Fibroblast of lung (primary cell): ENCODE measurements around the gene EPS8L3. TPM values are rescaled to one million over a fixed set of nuclear protein-coding genes. Genes with fewer than 3 reads are reported as not detected.

Source experiments
- DNase-seq, 2 donors: peaks; one replicate each; pipeline versions ENCODE4 v3.0.0 to v3.0.0-alpha.2; 2010; ENCODE audit warnings: low read depth in 2 of 2
- H2AFZ ChIP-seq: 2 replicates; pipeline ENCODE4 v1.5.1; 2012; ENCODE audit warnings: low read length, control low read depth, inconsistent platforms
- H3K27ac ChIP-seq: 2 replicates; pipeline ENCODE4 v1.5.1; 2011; ENCODE audit warnings: low read length, control low read depth; ENCODE audit not compliant: insufficient read depth
- H3K27me3 ChIP-seq: 2 replicates; pipeline ENCODE4 v1.5.1; 2011; ENCODE audit warnings: mild to moderate bottlenecking, low read length; ENCODE audit not compliant: control insufficient read depth, insufficient read depth
- H3K36me3 ChIP-seq: 2 replicates; pipeline ENCODE4 v1.5.1; 2011; ENCODE audit warnings: low read length; ENCODE audit not compliant: control insufficient read depth, insufficient read depth
- H3K4me1 ChIP-seq: 2 replicates; pipeline ENCODE4 v1.5.1; 2011; ENCODE audit warnings: low read length; ENCODE audit not compliant: control insufficient read depth, insufficient read depth; ENCODE audit errors: extremely low read depth
- H3K4me2 ChIP-seq: 2 replicates; pipeline ENCODE4 v1.5.1; 2011; ENCODE audit warnings: low read length, control low read depth; ENCODE audit not compliant: insufficient read depth; ENCODE audit errors: extremely low read depth
- H3K4me3 ChIP-seq, 4 experiments: fragments of 200-600 bp in 1 of 4; sonication (generic) in 1 of 4; replicated peaks in 1 of 4; 2 replicates each; pipeline ENCODE4 v1.5.1; 2011 to 2016; ENCODE audit warnings: low read length in 4 of 4, low read depth in 3 of 4, mild to moderate bottlenecking in 3 of 4, control low read depth in 2 of 4, inconsistent platforms in 1 of 4, mixed read lengths in 1 of 4; ENCODE audit not compliant: insufficient read depth in 1 of 4; ENCODE audit errors: control extremely low read depth in 1 of 4
- H3K79me2 ChIP-seq: 2 replicates; pipeline ENCODE4 v1.5.1; 2012; ENCODE audit warnings: mild to moderate bottlenecking, low read length, inconsistent platforms; ENCODE audit not compliant: control insufficient read depth, insufficient read depth
- H3K9ac ChIP-seq: 2 replicates; pipeline ENCODE4 v1.5.1; 2011; ENCODE audit warnings: mild to moderate bottlenecking, low read length, control low read depth; ENCODE audit not compliant: insufficient read depth
- H3K9me3 ChIP-seq: 2 replicates; pipeline ENCODE4 v1.5.1; 2012; ENCODE audit warnings: low read depth, low read length; ENCODE audit not compliant: control insufficient read depth, insufficient read depth
- H4K20me1 ChIP-seq: 2 replicates; pipeline ENCODE4 v1.5.1; 2011; ENCODE audit warnings: low read length; ENCODE audit not compliant: control insufficient read depth, insufficient read depth; ENCODE audit errors: extremely low read depth
- CTCF ChIP-seq, 2 donors: IDR thresholded peaks in 1 of 2; conservative IDR thresholded peaks in 1 of 2; 1 replicate in 1 of 2; 2 replicates in 1 of 2; pipeline ENCODE4 v1.5.1; 2011 to 2012; ENCODE audit warnings: low read length in 2 of 2, control low read depth in 1 of 2, inconsistent platforms in 1 of 2, low read depth in 1 of 2, mild to moderate bottlenecking in 1 of 2
- EZH2 ChIP-seq: IDR thresholded peaks from 2 replicates; pipeline ENCODE4 v1.5.1; 2012; ENCODE audit warnings: low read length, control low read depth, mild to moderate bottlenecking; ENCODE audit errors: missing control alignments
- polyA plus RNA-seq, 2 donors: library from polyadenylated mRNA; depleted of rRNA in 1 of 2; stranded (reverse) in 1 of 2; unstranded in 1 of 2; fragments of >200 nt; gene quantifications; 2 replicates each; pipeline ENCODE4 v1.2.1, GENCODE V29; 2011 to 2012; ENCODE audit warnings: missing spikeins in 1 of 2
- total RNA-seq: library from RNA; depleted of rRNA; stranded (reverse); fragments of >200 nt; gene quantifications from 2 replicates; pipeline ENCODE4 v1.2.1, GENCODE V29; 2014

Gene EPS8L3
- total and polyA plus RNA-seq, 2 donors (not counting 1 experiment from before 2014, with no cell fraction given) = not detected

GRCh38 chr1:109782514-109782913 is 18.8 kb upstream of the EPS8L3 start:
- Histone ChIP-seq H3K36me3 (no peaks in the 10 kb centered on the region), H2AFZ (no peak overlapping the region), H3K4me3 (no peak overlapping the region), H3K4me2 (no peak overlapping the region), H3K9me3 (no peaks in the 10 kb centered on the region), H3K27me3 (no peaks in the 10 kb centered on the region), H4K20me1 (no peaks in the 10 kb centered on the region), H3K9ac (no peak overlapping the region), H3K27ac (no peak overlapping the region), H3K4me1 (peaks cover 13% of the 10 kb centered on the region), H3K79me2 (no peaks in the 10 kb centered on the region)
- TF ChIP-seq CTCF (conservative IDR thresholded peaks at IDR 0.05 in 1 of 2, IDR thresholded peaks at IDR 0.05 in 1 of 2; ENCODE audit: low read depth in 1 of 2, low read length in 2 of 2) (no peak), EZH2 (no peak)
- peak; percentile 39 to 74 for DNase-seq

GRCh38 chr1:109781806-109782205 is 18.1 kb upstream of the EPS8L3 start:
- no peaks in the 10 kb centered on the region for H3K27me3 ChIP-seq
- no peak overlapping the region for H2AFZ ChIP-seq
- no peak overlapping the region for H3K9ac ChIP-seq
- H3K27ac ChIP-seq = no peak overlapping the region
- H3K9me3 ChIP-seq = no peaks in the 10 kb centered on the region
- H4K20me1 ChIP-seq = no peaks in the 10 kb centered on the region
- H3K4me2 ChIP-seq = no peak overlapping the region
- H3K4me3 ChIP-seq = no peak overlapping the region
- peak in 1 of 2 donors; percentile 31 for DNase-seq
- peaks cover 16% of the 10 kb centered on the region for H3K4me1 ChIP-seq
- TF ChIP-seq EZH2 (no peak), CTCF (conservative IDR thresholded peaks at IDR 0.05 in 1 of 2, IDR thresholded peaks at IDR 0.05 in 1 of 2; ENCODE audit: low read depth in 1 of 2, low read length in 2 of 2) (no peak)
- no peaks in the 10 kb centered on the region for H3K36me3 ChIP-seq
- H3K79me2 ChIP-seq = no peaks in the 10 kb centered on the region

- Histone ChIP-seq H3K9me3 (no peaks in the 10 kb centered on the region), H3K4me1 (peaks cover 16% of the 10 kb centered on the region), H3K9ac (no peak overlapping the region), H3K27ac (no peak overlapping the region), H3K4me2 (no peak overlapping the region), H3K27me3 (no peaks in the 10 kb centered on the region), H4K20me1 (no peaks in the 10 kb centered on the region), H3K79me2 (no peaks in the 10 kb centered on the region), H3K4me3 (no peak overlapping the region), H3K36me3 (no peaks in the 10 kb centered on the region), H2AFZ (no peak overlapping the region)
- no peak for DNase-seq
- TF ChIP-seq EZH2 (no peak), CTCF (conservative IDR thresholded peaks at IDR 0.05 in 1 of 2, IDR thresholded peaks at IDR 0.05 in 1 of 2; ENCODE audit: low read depth in 1 of 2, low read length in 2 of 2) (no peak)
Measured at GRCh38 chr1:109780982-109781381, 17.3 kb upstream of the EPS8L3 start.
